ENCODE data around the gene SF3A2. TPM values are rescaled to one million over a fixed set of nuclear protein-coding genes. Genes with fewer than 3 reads are reported as not detected.

SF3A2 gene
- total RNA-seq, 2 donors from 2014 or later = 15.5 to 30.1 TPM

DNA sequence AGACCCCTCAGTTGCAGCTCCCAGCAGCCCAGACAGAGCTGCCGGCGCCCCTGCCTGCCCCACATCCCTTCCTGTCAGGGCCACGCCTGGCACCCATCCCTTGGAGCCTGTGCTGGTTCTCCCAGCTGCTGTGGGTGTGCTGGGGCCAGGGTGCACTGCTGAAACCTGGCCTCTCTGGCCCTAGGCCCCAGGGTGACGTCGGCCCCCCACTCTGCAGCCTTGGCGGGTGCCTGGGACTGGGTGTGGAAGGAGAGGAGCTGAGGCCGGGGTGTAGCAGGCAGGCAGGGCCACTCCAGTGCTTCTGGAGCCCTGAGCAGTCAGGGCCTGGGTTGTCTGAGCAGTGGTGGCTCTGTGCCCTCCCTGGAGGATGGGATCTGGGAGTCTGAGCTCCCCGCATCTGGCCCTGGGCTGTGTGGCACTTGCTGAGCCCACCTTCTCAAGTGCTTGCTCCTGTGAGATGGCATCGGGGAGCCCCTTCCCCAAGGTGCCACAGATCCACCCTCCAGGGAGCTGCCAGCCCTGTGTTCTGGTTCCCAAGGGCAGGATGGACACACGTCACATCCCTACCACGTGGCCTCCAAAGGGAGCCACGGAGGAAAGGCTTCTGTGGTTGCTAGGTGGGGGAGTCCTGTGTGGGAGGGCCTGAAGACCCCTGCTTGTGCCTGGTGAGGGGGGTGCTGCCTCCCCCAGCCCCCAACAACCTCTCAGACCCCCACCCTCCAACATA lies 5.7 kb upstream of the SF3A2 start:
- no peaks in the 10 kb centered on the region for H3K9me3 ChIP-seq
- no peak for DNase-seq
- H3K4me3 ChIP-seq = no peak overlapping the region
- peak overlapping the region in 2 of 4 donors; percentile 3 to 38 for H3K27ac ChIP-seq
- peaks cover 8 to 15% of the 10 kb centered on the region in 2 donors for H3K36me3 ChIP-seq (replicated peaks in 1 of 2; ENCODE audit: insufficient read depth in 1 of 2, low read depth in 2 of 2)
- H3K27me3 ChIP-seq = no peaks in the 10 kb centered on the region
- peaks cover 27% of the 10 kb centered on the region for H3K4me1 ChIP-seq
- 60 to 71% methylated on average over 2 to 12 of the region's 12 CpGs for WGBS, 2 donors
- TF ChIP-seq, protein P1, sequence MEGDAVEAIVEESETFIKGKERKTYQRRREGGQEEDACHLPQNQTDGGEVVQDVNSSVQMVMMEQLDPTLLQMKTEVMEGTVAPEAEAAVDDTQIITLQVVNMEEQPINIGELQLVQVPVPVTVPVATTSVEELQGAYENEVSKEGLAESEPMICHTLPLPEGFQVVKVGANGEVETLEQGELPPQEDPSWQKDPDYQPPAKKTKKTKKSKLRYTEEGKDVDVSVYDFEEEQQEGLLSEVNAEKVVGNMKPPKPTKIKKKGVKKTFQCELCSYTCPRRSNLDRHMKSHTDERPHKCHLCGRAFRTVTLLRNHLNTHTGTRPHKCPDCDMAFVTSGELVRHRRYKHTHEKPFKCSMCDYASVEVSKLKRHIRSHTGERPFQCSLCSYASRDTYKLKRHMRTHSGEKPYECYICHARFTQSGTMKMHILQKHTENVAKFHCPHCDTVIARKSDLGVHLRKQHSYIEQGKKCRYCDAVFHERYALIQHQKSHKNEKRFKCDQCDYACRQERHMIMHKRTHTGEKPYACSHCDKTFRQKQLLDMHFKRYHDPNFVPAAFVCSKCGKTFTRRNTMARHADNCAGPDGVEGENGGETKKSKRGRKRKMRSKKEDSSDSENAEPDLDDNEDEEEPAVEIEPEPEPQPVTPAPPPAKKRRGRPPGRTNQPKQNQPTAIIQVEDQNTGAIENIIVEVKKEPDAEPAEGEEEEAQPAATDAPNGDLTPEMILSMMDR (IDR thresholded peaks at IDR 0.05) = no peak
- no peak for TF ChIP-seq POLR2A (IDR thresholded peaks at IDR 0.05)
- ATAC-seq = no peak
- intact Hi-C loops (cut with DNase I) = no loop called here

DNA sequence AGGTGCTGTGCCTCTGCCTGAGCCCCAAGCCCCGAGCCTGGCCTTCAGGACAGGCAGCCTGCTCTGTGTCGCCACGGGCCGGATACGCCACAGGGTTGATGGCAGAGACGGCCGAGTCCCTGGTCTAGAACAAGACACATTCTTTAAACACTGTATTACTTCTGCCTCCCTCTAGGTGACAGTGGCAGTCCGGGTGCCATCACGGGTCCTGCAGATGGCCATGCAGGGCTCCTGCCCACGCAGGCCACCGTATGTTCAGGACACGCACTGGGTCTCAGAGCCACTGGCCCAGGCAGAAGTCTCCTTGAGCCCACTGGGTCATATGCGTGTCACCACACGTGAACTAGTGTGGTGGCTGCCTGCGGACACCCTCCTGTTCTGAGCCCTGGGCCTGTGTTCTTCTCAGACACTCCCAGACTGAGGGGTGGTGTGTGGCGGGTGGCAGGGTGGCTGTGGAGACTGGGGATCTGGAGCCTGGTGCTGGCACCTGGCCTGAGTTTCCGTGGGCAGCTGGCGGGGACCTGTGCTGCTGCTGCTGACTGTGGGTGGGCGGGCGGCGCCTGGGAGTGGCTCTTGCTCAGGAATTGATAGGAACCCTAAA lies 4.9 kb upstream of the SF3A2 start:
- TF ChIP-seq, protein P1 (IDR thresholded peaks at IDR 0.05) = no peak
- TF ChIP-seq POLR2A (IDR thresholded peaks at IDR 0.05) = peak in 1 of 3 donors; percentile 14
- intact Hi-C loops (cut with DNase I) = no loop called here
- ATAC-seq (no peak), DNase-seq (no peak)
- 71 to 76% methylated on average over 10 to 20 of the region's 21 CpGs for WGBS, 2 donors
- H3K4me3 ChIP-seq = no peak overlapping the region
- H3K36me3 ChIP-seq (replicated peaks in 1 of 2; ENCODE audit: insufficient read depth in 1 of 2, low read depth in 2 of 2) = peaks cover 8 to 10% of the 10 kb centered on the region in 2 donors
- peak overlapping the region in 1 of 4 donors; percentile 3 for H3K27ac ChIP-seq
- no peaks in the 10 kb centered on the region for H3K27me3 ChIP-seq
- H3K9me3 ChIP-seq = no peaks in the 10 kb centered on the region
- peaks cover 27% of the 10 kb centered on the region for H3K4me1 ChIP-seq

DNA sequence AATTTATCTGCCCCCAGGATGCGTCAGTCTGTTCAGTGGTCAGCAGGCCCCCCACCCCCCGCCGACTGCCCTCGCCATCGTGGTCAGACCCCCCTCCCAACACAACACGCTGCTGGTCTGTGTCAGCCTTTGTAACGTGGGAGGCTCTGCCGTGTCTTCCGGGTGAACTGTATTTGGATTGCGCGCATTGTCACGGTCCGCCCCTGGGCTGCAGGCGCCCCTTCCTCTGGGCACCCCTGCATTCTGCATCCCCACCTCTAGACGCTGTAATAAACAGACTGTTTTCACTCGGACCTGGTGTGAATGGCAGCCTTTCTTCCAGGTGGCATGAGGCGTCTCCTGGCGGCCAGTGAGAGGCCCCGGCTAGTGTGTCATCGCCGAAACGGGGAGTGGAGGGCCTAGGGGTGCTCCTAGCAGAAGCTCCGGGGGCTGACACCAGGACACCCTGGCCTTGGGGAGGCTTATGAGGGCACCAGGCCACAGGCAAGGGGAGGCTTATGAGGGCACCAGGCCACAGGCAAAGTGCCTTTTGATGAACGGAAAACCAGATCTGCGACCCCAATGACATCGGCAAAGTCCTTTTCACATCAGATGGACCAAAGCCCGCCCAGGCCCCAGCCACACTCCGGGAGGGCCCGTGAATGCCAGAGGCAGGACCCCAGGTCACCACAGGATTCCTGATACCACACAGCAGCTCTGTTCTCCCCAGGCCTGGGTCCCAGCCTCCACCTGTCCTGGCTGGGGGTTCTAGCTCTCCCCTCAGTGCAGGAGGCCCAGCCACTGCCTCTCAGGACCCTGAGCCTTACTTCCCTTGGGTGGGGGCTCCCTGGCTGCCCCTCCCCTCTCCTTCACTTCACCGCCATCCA lies 4.1 kb upstream of the SF3A2 start:
- DNase-seq = no peak

DNA sequence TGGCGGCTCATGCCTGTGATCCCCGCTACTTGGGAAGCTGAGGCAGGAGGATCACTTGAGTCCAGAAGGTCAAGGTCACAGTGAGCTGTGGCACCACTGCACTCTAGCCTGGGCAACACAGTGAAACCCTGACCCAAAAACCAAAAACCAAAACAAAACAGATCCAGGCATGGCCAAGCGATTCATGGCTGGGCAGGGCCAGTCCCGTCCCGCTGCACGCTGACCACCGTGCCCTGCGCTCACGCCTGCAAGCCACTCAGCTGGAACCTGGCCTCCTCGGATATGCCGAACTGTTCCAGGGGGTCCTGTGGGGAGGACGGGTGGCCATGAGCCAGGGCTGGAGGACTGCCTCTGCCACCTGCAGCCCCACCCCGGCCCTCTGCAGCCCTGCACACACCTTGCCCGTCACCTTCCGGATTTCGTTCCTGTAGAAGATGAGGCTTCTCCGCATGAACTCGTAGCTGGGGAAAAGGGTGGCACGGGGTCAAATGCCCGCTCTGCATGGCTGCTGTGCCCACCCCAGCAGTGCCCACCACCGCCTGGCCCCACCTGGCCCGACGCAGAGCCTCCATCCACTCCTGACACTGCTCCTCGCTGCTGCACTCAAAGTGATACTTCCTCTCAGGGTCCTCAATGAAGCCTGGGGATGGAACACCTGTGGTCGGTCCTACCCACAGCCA lies 2.9 kb upstream of the SF3A2 start:
- ATAC-seq = no peak
- Histone ChIP-seq H3K27me3 (no peaks in the 10 kb centered on the region), H3K9me3 (no peaks in the 10 kb centered on the region), H3K4me3 (no peak overlapping the region), H3K36me3 (replicated peaks in 1 of 2; ENCODE audit: insufficient read depth in 1 of 2, low read depth in 2 of 2) (peaks cover 4 to 8% of the 10 kb centered on the region in 2 donors), H3K27ac (peak overlapping the region in 2 of 4 donors; percentile 26 to 29), H3K4me1 (peaks cover 43% of the 10 kb centered on the region)
- WGBS, 2 donors = 84 to 91% methylated on average over 20 to 25 of the region's 25 CpGs
- TF ChIP-seq, protein P1 (IDR thresholded peaks at IDR 0.05) = no peak
- no peak for TF ChIP-seq POLR2A (IDR thresholded peaks at IDR 0.05)
- intact Hi-C loops (cut with DNase I) = no loop called here
- DNase-seq = no peak

More for the DNA sequence above, 4.1 kb upstream of the SF3A2 start:
- peaks cover 30% of the 10 kb centered on the region for H3K4me1 ChIP-seq
- TF ChIP-seq, protein P1 (IDR thresholded peaks at IDR 0.05) = no peak
- TF ChIP-seq POLR2A (IDR thresholded peaks at IDR 0.05) = no peak
- intact Hi-C loops (cut with DNase I) = no loop called here
- 85 to 89% methylated on average over 28 to 30 of the region's 30 CpGs for WGBS, 2 donors
- no peaks in the 10 kb centered on the region for H3K27me3 ChIP-seq
- peak overlapping the region in 1 of 4 donors; percentile 29 for H3K27ac ChIP-seq
- no peak overlapping the region for H3K4me3 ChIP-seq
- H3K9me3 ChIP-seq = no peaks in the 10 kb centered on the region
- H3K36me3 ChIP-seq (replicated peaks in 1 of 2; ENCODE audit: insufficient read depth in 1 of 2, low read depth in 2 of 2) = peaks cover 4 to 8% of the 10 kb centered on the region in 2 donors
- ATAC-seq = no peak
